Measurements from ENCODE around the gene PANK2. TPM values are rescaled to one million over a fixed set of nuclear protein-coding genes. Genes with fewer than 3 reads are reported as not detected.

The PANK2 gene
- total RNA-seq, 4 donors from 2014 or later, result 32.8 to 45.0 (median 39.7) TPM

- no peak for TF ChIP-seq CTCF (IDR thresholded peaks at IDR 0.05)
- DNase-seq (ENCODE audit: low spot score), result no peak
- no peak for ATAC-seq (ENCODE audit: low FRiP score)
These were observed 21.7 kb downstream of the PANK2 start for GRCh38 chr20:3910853-3911252.

GRCh38 chr20:3911956-3912355 is 22.8 kb downstream of the PANK2 start:
- no peak for ATAC-seq (ENCODE audit: low FRiP score)
- TF ChIP-seq CTCF (IDR thresholded peaks at IDR 0.05), result no peak
- no peak for DNase-seq (ENCODE audit: low spot score)

GRCh38 chr20:3914446-3914845 is 25.3 kb downstream of the PANK2 start:
- ATAC-seq (ENCODE audit: low FRiP score) (no peak), DNase-seq (ENCODE audit: low spot score) (no peak)
- no peak for TF ChIP-seq CTCF (IDR thresholded peaks at IDR 0.05)

GRCh38 chr20:3915691-3916090 is 26.5 kb downstream of the PANK2 start:
- ATAC-seq (ENCODE audit: low FRiP score), result no peak
- TF ChIP-seq CTCF (IDR thresholded peaks at IDR 0.05), result no peak

GRCh38 chr20:3916364-3916763 is 27.2 kb downstream of the PANK2 start:
- TF ChIP-seq CTCF (IDR thresholded peaks at IDR 0.05), result no peak
- DNase-seq (ENCODE audit: low spot score) (no peak), ATAC-seq (ENCODE audit: low FRiP score) (no peak)

More at GRCh38 chr20:3915691-3916090, 26.5 kb downstream of the PANK2 start:
- DNase-seq (ENCODE audit: low spot score), result no peak

- no peak for DNase-seq (ENCODE audit: low spot score)
- TF ChIP-seq CTCF (IDR thresholded peaks at IDR 0.05), result no peak
- ATAC-seq (ENCODE audit: low FRiP score), result peak; percentile 64
These were observed 30.2 kb downstream of the PANK2 start for GRCh38 chr20:3919352-3919751.

GRCh38 chr20:3922223-3922982 is 33.2 kb downstream of the PANK2 start:
- TF ChIP-seq CTCF (IDR thresholded peaks at IDR 0.05), result no peak
- no peak for ATAC-seq (ENCODE audit: low FRiP score)
- no peak for DNase-seq (ENCODE audit: low spot score)
